Measurements from ENCODE around the gene BCOR. TPM values are rescaled to one million over a fixed set of nuclear protein-coding genes. Genes with fewer than 3 reads are reported as not detected.

BCOR gene
- total RNA-seq, 1 experiment from 2014 or later, result 15.0 TPM

GRCh38 chrX:40103565-40104323 lies 6.0 kb upstream of the BCOR start:
- H3K4me3 ChIP-seq, result no peak overlapping the region; the same call in 1 of the 2 replicates

DNA sequence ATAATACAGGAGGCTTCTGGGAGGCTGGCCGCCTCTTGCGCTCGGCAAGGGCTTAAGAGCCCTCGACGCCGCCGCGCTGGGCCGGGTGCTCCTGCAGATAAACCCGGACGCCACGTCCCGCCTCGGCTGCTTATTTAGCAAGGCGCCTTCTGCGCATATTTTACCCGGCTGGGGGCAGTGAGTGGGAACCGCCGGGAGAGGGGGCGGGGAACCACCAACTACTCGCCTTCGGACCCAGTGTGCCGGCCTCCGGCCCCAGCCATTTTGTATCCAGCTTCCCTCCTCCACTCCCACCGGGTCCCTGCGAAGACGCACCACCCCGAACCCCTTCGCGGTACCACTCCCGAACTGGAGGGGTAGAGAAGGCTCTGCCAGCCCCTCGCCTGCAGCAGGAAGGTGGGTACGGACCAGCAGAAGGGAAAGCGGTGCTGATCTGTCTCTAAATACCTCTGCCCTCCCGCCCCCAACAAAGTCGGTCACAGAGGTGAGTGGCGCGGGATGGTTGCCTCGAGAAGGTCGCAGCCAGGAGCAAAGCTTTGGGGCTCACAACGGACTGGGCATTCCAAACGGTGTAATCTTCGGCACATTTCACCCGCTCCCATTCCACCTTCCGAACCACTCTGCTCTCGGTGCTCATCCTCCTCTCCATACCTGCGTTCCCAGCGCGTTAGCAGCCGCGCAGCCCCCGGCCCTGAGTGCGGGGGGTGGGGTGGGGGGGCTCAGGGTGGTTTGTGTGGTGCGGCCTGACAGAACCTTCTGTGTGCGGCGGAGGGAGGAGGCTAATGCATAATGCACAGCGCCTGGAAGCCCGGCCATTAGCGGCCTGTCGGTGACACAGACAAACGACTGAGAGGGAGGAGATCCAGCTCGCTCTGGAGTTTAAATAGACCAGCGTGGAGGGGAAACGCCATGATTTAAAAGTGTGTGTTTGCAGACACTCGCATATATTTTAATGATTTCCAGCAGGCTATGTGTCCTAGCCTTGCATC lies 4.9 kb upstream of the BCOR start:
- Histone ChIP-seq H3K36me3 (no peaks in the 10 kb centered on the region), H3K9me3 (no peaks in the 10 kb centered on the region), H3K4me3 (no peak overlapping the region), H3K27me3 (no peaks in the 10 kb centered on the region)
- DNase-seq, result no peak

More at GRCh38 chrX:40103565-40104323, 6.0 kb upstream of the BCOR start:
- no peaks in the 10 kb centered on the region for H3K36me3 ChIP-seq
- H3K27me3 ChIP-seq, result no peaks in the 10 kb centered on the region
- H3K9me3 ChIP-seq, result no peaks in the 10 kb centered on the region
- DNase-seq, result no peak

DNA sequence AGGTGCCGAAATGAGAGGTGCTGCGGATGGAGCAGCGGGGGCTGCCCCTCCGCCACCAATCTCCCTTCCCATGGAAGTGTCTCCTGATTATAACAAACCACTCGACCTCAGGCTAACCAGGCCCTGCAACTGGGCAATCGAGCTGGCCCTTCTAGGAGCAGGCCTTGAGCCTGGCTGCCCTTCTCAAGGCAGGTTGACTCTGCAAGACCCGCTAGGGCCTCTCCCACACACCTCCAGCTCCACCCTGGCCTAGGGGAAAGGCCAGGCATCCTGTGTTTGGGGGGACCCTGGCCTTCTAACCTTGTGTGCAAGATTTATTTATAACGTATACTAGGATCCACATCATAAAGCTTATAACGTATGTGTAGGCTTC lies 3.7 kb upstream of the BCOR start:
- Histone ChIP-seq H3K27me3 (no peaks in the 10 kb centered on the region), H3K4me3 (no peak overlapping the region), H3K9me3 (no peaks in the 10 kb centered on the region), H3K36me3 (no peaks in the 10 kb centered on the region)
- DNase-seq, result no peak

DNA sequence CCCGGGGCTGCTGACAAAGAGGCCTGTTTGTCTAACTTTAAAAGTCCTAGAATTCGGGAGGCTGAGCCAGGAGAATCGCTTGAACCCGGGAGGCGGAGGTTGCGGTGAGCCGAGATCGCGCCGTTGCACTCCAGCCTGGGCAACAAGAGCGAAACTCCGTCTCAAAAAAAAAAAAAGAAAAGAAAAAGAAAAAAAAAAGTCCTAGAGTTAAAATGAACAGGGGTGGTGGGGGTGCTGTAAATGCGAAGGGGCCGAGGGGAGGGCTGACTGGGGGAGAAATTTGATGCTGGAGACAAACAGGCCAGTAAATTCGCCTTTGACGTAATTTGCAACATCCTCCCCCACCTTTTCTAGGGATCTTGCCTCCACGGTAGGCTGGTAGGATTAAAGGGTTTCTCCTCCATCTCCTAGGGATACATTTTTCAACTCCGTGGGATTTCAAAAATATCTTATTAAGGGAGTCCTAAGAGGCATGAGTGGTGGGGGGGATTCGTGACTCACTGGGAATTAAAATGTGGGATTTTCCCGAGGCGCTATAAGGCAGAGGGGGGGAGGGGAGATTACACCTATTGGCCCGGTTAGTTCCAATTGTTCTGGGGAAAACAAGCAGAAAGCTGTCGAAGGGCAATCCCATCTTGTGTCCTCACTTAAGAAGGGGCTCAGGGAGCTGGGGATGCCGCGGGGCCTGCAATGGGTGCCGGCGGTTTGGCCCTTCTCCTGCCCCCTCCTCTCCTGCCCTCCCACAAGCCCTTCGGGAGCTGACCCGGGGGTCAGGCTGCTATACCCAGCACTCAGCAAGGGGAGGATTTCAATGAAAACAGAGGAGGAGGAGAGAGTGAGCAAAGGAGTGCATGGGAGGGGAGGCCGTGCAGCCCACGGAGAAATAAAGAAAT lies 3.0 kb upstream of the BCOR start:
- H3K9me3 ChIP-seq, result no peaks in the 10 kb centered on the region
- no peaks in the 10 kb centered on the region for H3K36me3 ChIP-seq
- DNase-seq, result no peak
- no peak overlapping the region for H3K4me3 ChIP-seq
- H3K27me3 ChIP-seq, result no peaks in the 10 kb centered on the region

DNA sequence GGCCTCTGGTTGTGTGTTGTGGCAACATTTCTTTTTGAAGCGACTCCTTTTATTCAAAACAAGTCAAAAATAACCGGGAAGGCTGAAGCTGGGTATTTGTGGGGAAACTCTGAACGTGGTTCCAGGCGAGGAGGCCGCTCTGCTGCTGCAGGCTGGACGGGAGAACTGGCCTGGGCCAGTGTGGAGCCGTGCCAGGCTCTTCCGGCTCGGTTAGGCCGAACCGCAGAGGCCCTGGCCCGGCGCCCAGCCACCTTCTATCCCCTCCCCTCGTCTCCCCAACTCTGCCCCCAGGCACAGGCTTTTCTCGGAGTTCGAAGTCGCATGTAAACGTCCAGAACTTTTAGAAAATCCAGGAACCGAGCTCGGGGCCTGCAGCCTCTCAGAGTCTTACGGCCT lies 2.4 kb upstream of the BCOR start:
- no peaks in the 10 kb centered on the region for H3K36me3 ChIP-seq
- no peak overlapping the region for H3K4me3 ChIP-seq
- H3K9me3 ChIP-seq, result no peaks in the 10 kb centered on the region
- DNase-seq, result no peak
- no peaks in the 10 kb centered on the region for H3K27me3 ChIP-seq

GRCh38 chrX:40099055-40099958 lies 1.5 kb upstream of the BCOR start:
- Histone ChIP-seq H3K4me3 (peak overlapping the region; percentile 62), H3K27me3 (no peaks in the 10 kb centered on the region)
- peak; percentile 68 for DNase-seq

DNA sequence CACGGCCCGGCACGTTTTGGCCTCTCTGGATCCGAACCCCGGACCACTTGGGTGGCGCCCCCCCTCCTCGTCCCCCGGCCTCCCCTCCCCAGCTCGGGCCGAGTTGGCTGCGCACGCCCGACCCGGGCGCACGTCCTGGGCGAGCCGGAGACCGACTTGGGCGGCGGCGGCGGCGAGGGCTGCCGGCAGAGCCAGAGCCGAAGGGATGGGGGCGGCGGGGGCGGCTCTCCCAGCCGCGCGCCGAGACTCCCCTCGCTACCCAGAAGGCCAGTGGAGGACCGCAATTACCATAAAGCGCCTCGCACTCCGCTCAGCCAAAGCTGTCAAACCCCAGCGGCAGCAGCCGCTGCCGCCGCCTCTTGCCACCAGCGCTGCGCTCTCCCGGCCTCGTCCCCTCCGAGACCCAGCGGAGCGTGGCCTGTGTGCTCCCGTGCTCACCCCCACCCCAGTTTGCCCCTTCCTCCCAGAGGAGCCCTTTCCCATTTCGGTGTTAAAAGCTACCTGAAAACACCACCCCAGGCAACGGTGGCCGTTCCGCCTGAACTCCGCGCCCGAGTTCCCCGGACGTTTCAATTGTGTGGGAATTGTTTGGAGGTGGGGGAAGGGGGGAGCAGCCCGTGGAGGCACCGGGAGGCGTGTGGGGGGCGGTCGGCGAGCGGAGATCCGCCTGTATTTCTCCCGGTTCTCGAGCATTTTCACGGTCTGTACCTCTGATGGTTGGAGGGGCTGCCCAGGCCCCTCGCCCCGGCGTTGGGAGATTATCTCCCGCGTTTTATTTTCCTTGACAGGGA lies 701 bp upstream of the BCOR start:
- Histone ChIP-seq H3K36me3 (no peaks in the 10 kb centered on the region), H3K27me3 (no peaks in the 10 kb centered on the region), H3K9me3 (no peaks in the 10 kb centered on the region), H3K4me3 (peak overlapping the region; percentile 62)
- peak; percentile 66 for DNase-seq

More at GRCh38 chrX:40099055-40099958, 1.5 kb upstream of the BCOR start:
- Histone ChIP-seq H3K36me3 (no peaks in the 10 kb centered on the region), H3K9me3 (no peaks in the 10 kb centered on the region)

- DNase-seq, result no peak
Observed at GRCh38 chrX:40097141-40097503, 636 bp downstream of the BCOR start.

DNA sequence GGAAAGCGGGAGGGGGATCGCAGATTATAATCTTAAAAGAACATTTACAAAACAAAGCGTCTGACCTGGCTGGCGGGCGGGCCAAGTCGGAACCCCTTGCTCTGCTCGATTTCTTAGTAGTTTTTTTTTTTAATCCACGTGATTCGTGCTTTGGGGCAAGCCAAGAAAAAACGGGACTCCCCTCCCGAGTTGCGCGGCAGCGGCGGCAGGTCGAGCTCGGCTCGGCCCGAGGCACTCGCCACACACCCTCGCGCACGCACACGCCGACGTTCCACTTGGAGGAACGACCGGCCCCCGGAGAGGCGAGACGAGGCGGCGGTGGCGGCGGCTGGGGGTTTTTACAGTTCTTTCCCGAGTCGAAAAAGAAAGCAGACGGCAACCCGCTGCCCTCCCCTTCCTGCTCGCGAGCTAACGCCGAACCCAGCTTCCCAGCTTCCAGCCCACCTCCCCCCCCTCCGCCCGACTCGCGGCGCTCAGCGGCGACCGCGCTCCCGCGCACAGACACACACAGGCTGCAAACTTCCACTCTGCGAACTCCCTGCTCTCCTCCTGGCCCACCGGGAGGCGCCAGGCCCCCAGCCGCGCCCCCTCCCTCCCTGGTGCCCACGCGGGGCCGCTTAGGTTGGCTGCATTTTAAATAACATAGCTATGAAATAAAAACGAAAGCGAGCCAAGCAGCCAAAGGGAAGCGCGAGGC lies 1.2 kb downstream of the BCOR start:
- H3K27me3 ChIP-seq, result no peaks in the 10 kb centered on the region
- H3K9me3 ChIP-seq, result no peaks in the 10 kb centered on the region
- H3K4me3 ChIP-seq, result peak overlapping the region; percentile 62
- no peaks in the 10 kb centered on the region for H3K36me3 ChIP-seq
- DNase-seq, result peak; percentile 55

More at GRCh38 chrX:40097141-40097503, 636 bp downstream of the BCOR start:
- Histone ChIP-seq H3K36me3 (no peaks in the 10 kb centered on the region), H3K27me3 (no peaks in the 10 kb centered on the region), H3K9me3 (no peaks in the 10 kb centered on the region), H3K4me3 (peak overlapping the region; percentile 62)

DNA sequence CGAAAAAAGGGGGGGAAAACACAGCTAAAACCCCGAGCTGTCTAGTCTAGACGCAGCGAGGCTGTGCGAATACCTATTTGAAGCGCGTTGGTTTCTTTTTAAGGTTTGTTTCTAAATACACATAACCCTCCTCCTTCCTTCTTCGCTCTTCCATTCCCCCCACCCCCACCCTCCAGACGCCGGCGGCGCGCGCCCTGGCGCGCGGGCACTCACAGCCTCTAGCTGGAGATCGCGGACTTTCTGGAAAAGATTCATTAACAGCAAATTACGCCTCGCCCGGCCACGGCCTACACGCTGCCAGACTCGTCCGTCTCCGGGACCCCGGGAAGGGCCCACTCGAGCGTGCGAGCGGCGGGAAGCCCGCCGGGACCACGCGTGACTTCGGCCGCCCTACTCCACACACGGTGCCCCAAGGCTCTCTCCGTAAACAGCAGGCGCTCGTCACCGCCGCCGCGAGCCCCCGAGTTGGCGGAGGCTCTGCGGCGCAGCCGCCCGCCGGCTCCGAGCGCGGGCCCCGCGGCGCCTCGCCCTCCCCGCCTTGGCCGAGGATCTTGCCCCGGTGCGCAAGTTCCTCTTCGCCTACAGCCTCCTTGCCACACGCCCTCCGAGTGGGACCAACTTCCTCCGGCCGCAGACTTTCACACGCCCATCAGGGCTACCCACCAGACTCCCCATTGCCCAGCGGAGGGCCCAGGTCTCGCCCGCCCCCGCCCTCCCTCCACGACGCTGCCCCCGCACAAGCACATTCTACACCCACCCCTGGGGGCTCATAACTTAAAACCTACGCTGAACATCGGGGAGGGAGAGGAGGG lies 2.0 kb downstream of the BCOR start:
- Histone ChIP-seq H3K36me3 (no peaks in the 10 kb centered on the region), H3K4me3 (peak overlapping the region; percentile 62), H3K9me3 (no peaks in the 10 kb centered on the region), H3K27me3 (no peaks in the 10 kb centered on the region)
- no peak for DNase-seq

DNA sequence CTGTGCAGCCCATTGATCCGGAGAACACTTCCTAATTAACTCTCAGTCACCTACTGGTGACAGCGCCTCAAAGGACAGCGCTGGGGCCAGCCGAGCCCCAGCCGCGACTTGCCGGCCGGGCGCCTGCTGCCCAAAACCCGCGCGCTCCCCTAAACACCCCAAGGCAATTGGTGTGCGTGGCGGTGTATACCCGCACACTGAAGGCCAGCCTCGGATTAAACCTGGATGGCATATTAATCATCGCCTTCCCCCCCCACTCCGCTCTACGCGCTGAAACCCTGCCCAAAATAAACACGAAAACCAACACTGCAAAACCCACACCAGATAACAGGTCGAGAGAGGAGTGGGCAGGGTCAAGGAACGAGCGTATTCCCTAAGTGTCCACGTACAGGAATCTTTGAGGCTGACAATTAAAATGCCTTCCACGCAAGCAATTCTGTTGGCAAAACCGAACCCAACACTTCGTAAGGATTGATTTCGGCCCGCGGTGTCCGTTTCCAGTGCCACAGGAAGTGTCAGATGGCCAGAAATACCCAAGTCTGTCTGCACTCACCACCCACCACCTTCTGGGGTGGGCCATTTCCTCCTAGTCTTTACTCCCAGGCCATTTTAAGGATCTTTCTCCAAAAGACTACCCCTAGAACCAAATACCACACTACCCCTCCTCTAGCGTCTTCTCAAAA lies 2.7 kb downstream of the BCOR start:
- Histone ChIP-seq H3K4me3 (peak overlapping the region; percentile 62), H3K9me3 (no peaks in the 10 kb centered on the region), H3K27me3 (no peaks in the 10 kb centered on the region), H3K36me3 (no peaks in the 10 kb centered on the region)
- DNase-seq, result no peak

- no peaks in the 10 kb centered on the region for H3K9me3 ChIP-seq
- peak overlapping the region; percentile 62 for H3K4me3 ChIP-seq
- H3K36me3 ChIP-seq, result no peaks in the 10 kb centered on the region
- H3K27me3 ChIP-seq, result no peaks in the 10 kb centered on the region
- peak; percentile 50 for DNase-seq
Observed at GRCh38 chrX:40094041-40094899, 3.5 kb downstream of the BCOR start.
